T-helper 2 cell treated with Interferon-gamma antibody and Interleukin-4, amounts not matched to agents 5 μg/mL and 100 μg/mL, for 36 hours (primary cell): ENCODE data around the gene ZFYVE28.
A peak's percentile ranks its signal among the peaks of the same experiment; 100 is the strongest.

ENCODE experiments used
- DNase-seq: peaks from one replicate; pipeline ENCODE4 v3.0.0; 2021; ENCODE audit warnings: low spot score
- H3K27ac Mint-ChIP-seq: one replicate; pipeline ENCODE4 v1.8.0; 2021; ENCODE audit warnings: mild to moderate bottlenecking, mixed read lengths
- H3K27me3 Mint-ChIP-seq: one replicate; pipeline ENCODE4 v1.8.0; 2021; ENCODE audit warnings: low read depth, mixed read lengths
- H3K36me3 Mint-ChIP-seq: one replicate; pipeline ENCODE4 v1.8.0; 2021; ENCODE audit warnings: low read depth, mixed read lengths
- H3K4me1 Mint-ChIP-seq: one replicate; pipeline ENCODE4 v1.8.0; 2021; ENCODE audit warnings: low read depth, mixed read lengths
- H3K4me3 Mint-ChIP-seq: one replicate; pipeline ENCODE4 v1.8.0; 2022; ENCODE audit warnings: mild to moderate bottlenecking, moderate library complexity, mixed read lengths
- H3K9me3 Mint-ChIP-seq: one replicate; pipeline ENCODE4 v1.8.0; 2021; ENCODE audit warnings: mixed read lengths

ZFYVE28 gene

DNA sequence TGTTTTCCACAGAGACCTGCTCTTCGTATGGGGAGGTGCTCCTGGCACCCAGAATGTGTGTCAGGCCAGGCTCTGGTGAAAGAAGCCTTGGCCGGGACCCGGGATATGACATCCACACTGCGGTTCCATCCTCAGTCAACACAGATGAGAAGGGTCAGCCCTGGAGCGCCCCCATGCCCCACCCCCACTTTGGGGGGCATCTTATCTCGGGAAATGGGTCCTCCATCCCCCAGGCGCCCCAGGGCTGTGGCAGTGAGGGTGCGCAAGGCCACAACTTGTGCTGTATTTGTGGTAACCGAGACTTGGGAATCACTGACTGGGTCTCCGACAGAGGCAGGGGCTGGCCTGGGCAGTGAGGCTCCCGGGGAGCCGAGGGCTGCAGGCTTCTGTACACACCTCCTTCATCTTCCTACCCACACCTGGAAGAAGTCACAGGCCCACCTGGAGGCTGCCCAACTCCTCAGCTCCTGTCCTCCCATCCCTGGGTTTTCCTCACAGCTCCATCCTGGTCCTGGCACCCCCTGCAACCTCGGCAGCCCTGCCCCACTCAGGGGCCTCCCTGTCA lies 8.3 kb upstream of the ZFYVE28 start:
- H3K27me3 Mint-ChIP-seq = peaks cover 10% of the 10 kb centered on the region
- no peak for DNase-seq
- no peak overlapping the region for H3K27ac Mint-ChIP-seq
- no peaks in the 10 kb centered on the region for H3K36me3 Mint-ChIP-seq
- H3K4me1 Mint-ChIP-seq = no peaks in the 10 kb centered on the region
- no peak overlapping the region for H3K4me3 Mint-ChIP-seq
- no peaks in the 10 kb centered on the region for H3K9me3 Mint-ChIP-seq

DNA sequence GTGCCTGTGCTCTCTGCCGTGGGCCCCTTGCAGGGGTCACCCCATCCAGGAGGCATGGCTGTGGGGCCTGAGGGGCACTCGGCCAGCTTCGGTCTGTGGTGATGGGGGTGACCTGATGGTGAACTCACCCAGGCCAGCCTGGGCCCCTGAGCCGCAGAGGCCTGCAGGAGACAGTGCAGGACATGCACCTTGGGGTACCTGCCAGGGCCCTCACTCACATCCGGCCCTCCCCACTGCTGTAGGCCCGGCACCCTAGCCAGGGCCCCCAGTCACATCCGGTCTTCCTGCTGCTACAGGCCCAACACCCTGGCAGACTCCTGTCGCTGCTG lies 7.6 kb upstream of the ZFYVE28 start:
- H3K4me3 Mint-ChIP-seq = no peak overlapping the region
- DNase-seq = no peak
- H3K9me3 Mint-ChIP-seq = no peaks in the 10 kb centered on the region
- no peaks in the 10 kb centered on the region for H3K4me1 Mint-ChIP-seq
- no peak overlapping the region for H3K27ac Mint-ChIP-seq
- H3K27me3 Mint-ChIP-seq = peaks cover 17% of the 10 kb centered on the region
- H3K36me3 Mint-ChIP-seq = no peaks in the 10 kb centered on the region

DNA sequence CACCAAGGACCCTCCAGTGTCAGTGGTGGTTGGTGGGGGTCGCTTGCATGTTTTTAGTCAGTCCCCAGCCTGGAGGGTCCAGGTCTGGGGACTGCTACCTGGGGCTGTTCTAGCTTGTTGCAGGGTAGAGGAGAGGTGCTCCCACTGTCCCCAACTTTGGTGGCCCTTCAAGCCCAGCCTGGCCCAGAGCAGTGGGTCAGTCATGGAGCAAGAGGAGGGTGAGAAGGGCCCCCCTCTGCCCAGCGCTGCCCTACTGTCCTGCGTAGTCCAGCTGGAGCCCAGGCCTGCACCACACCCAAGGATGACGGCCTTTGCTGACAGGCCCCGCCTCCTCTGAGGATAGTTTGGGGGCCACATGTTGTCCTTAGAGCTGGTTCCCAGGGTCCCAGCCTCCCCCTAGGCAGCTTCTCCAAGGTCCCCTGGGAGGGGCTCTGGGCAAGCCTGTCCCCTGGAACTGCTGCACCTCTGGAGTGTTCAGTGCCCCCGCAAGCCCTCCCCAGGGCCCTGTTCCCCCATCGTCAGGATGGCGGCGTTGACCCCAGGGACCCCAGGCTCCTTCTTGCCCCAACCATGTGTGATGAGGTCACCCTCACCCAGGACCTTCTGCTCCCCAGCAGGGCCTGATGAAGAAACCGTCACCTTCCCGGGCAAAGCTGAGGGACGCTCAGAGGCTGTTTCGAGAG lies 7.1 kb upstream of the ZFYVE28 start:
- Mint-ChIP-seq H3K4me1 (no peaks in the 10 kb centered on the region), H3K9me3 (no peaks in the 10 kb centered on the region), H3K27me3 (peaks cover 22% of the 10 kb centered on the region), H3K36me3 (no peaks in the 10 kb centered on the region), H3K4me3 (no peak overlapping the region), H3K27ac (no peak overlapping the region)
- DNase-seq = no peak

DNA sequence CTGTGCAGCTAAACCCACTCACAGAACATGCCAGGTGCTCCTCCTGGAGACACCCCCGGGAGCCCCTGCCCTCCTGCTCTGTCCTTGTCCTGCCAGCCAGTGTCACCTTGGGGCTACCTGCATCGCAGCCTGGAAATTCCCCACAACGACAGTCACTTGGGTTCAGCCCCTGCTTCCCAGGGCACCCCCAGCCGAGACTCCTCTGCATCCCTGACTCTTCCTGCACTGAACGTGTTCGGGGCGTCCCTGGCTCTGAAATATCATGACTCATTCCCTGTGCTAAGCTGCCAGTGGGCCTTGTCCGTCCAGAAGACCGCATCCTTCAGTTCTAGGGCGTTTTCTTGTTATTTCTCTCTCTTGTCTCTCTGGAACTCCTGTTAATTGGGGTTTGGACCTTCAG lies 6.1 kb upstream of the ZFYVE28 start:
- Mint-ChIP-seq H3K4me1 (peaks cover 3% of the 10 kb centered on the region), H3K27me3 (peaks cover 32% of the 10 kb centered on the region), H3K4me3 (no peak overlapping the region), H3K36me3 (no peaks in the 10 kb centered on the region), H3K9me3 (no peaks in the 10 kb centered on the region), H3K27ac (no peak overlapping the region)
- no peak for DNase-seq

DNA sequence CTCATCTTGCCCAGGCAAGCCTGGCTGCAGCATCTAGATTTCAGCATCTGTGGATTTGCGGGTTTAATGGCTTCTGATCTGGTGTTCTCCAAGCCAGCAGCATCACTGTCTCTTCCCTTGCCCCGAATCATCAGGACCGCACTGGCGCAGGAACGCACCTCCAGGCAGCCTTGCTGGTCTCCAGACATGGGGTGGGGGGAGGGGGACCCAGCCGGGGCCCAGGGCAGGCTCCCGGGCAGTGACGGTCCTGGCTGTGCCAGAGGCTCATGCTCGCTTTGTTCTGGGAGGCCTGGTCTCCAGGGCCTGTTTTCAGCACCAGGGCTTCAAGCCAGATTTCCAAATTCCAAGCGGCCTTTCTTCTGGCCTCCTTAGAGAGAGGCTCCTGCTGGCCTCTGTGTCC lies 5.2 kb upstream of the ZFYVE28 start:
- DNase-seq = no peak
- Mint-ChIP-seq H3K27ac (no peak overlapping the region), H3K36me3 (no peaks in the 10 kb centered on the region), H3K4me1 (peaks cover 7% of the 10 kb centered on the region), H3K9me3 (no peaks in the 10 kb centered on the region), H3K27me3 (peaks cover 36% of the 10 kb centered on the region), H3K4me3 (no peak overlapping the region)

DNA sequence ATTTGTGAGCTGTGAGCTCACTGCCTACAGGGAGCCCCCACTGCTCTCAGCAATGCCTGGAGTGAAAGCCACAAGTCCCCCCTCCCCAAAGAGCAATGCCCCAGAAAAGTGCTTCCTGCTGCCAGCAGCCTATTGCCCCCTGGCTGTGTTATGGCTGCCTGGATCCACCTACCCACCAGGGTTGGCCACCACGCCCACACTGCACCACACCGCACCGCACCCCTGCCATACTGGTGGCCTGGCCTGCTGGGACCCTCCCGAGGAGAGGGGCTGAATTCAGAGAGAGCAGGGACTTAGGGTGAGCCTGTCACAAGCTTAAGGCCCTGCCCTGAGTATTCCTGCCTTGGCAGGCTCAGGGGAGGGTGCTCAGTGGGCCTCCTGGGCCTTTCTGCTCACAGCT lies 4.6 kb upstream of the ZFYVE28 start:
- no peaks in the 10 kb centered on the region for H3K9me3 Mint-ChIP-seq
- H3K4me1 Mint-ChIP-seq = peaks cover 7% of the 10 kb centered on the region
- H3K4me3 Mint-ChIP-seq = no peak overlapping the region
- no peaks in the 10 kb centered on the region for H3K36me3 Mint-ChIP-seq
- H3K27me3 Mint-ChIP-seq = peaks cover 35% of the 10 kb centered on the region
- no peak for DNase-seq
- H3K27ac Mint-ChIP-seq = no peak overlapping the region

DNA sequence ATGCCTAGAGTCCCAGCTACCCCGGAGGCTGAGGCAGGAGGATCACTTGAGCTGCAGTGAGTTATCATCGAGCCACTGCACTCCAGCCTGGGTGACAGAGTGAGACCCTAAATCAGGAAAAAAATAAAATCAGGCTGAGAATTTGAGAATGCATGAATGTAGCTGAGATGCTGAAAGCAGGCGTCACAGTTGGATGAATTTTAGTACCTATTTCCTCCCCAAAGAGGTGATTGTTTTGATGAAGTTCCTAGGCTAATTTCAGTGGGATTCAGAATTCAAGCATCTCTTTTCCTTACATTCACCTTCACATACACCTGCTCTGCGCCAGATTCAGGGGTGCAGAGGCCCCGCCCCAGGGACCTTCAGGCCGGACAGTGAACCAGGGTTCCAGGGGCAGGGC lies 3.5 kb upstream of the ZFYVE28 start:
- Mint-ChIP-seq H3K9me3 (no peaks in the 10 kb centered on the region), H3K36me3 (no peaks in the 10 kb centered on the region), H3K4me3 (no peak overlapping the region), H3K27ac (no peak overlapping the region), H3K27me3 (peaks cover 41% of the 10 kb centered on the region), H3K4me1 (peaks cover 7% of the 10 kb centered on the region)
- DNase-seq = no peak

DNA sequence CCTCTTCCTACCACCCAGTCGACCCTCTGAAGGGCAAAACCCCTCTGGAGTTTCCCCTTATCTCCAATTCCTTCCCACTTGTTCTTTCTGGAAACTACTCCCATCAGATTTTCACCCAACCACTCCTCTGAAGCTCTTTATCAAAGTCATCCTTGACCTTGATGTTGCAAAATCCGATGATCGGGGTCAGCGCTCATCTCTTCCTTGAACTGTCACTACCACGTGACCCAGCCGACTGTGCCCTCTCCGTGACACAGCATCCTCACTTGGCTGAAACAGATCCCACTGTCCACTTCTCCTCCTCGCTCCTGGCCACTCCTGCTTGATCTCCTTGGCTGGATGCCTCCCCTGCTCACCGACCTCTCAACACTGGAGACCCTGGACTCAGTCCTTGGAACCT lies 1.4 kb upstream of the ZFYVE28 start:
- no peak for DNase-seq

DNA sequence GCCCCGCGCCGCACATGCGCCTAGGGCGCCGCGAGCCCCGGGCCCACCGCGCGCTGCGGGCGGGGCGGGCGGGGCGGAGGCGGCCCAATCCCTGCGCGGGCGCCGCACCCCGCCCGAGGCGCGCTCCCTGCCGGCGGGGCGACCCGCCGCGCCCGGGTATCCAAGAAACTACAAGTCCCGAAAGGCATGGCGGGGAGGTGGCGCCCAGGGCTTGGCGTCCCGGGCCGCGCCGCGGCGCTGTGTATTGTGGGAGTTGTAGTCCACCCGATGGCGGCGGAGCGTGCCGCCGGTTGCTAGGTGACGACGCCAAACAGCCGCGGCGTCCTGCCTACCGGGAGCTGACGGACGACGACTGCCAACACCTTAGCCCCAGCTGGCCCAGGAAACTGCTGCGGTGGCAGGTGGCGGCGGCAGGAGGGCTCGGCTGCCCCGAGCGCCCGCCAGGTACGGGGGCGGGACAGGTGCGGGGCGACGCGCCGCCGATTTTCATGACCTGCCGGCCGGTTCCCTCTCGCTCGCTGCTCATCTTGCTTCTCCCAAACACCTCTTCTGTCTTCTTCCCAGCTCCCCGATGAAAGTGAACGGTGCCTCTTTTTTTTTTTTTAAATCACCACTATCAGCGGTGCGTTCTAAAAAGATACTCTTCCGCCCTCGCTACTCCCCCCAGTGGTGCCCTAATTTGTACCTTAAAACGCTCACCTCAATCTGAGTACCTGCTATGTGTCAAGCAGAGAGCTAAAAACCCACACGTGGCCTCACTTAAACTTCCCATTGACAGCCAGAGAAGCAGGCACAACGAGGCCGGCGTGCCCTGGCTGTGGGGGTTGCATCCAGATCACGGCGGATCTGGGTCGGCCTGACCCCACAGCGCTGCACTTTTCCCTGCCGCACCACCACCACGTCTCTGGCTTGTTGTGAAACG lies 466 bp upstream of the ZFYVE28 start, which contains the start of gene CFAP99:
Gene CFAP99 (plus strand): TSS at position 306 of the 922 bp plus-strand sequence.
- peak within 1 kb of the TSS; percentile 87 for H3K27ac Mint-ChIP-seq
- peak; percentile 93 for DNase-seq
- H3K4me1 Mint-ChIP-seq = peaks cover 27% of the 10 kb centered on the region
- no peaks in the 10 kb centered on the region for H3K9me3 Mint-ChIP-seq
- H3K36me3 Mint-ChIP-seq = peaks cover 5% of the 10 kb centered on the region
- peak within 1 kb of the TSS; percentile 89 for H3K4me3 Mint-ChIP-seq
- H3K27me3 Mint-ChIP-seq = peaks cover 54% of the 10 kb centered on the region

More for the DNA sequence above, 1.4 kb upstream of the ZFYVE28 start:
- no peaks in the 10 kb centered on the region for H3K9me3 Mint-ChIP-seq
- peak overlapping the region; percentile 50 for H3K27ac Mint-ChIP-seq
- H3K4me1 Mint-ChIP-seq = peaks cover 18% of the 10 kb centered on the region
- H3K27me3 Mint-ChIP-seq = peaks cover 54% of the 10 kb centered on the region
- peaks cover 5% of the 10 kb centered on the region for H3K36me3 Mint-ChIP-seq
- H3K4me3 Mint-ChIP-seq = peak overlapping the region; percentile 85

DNA sequence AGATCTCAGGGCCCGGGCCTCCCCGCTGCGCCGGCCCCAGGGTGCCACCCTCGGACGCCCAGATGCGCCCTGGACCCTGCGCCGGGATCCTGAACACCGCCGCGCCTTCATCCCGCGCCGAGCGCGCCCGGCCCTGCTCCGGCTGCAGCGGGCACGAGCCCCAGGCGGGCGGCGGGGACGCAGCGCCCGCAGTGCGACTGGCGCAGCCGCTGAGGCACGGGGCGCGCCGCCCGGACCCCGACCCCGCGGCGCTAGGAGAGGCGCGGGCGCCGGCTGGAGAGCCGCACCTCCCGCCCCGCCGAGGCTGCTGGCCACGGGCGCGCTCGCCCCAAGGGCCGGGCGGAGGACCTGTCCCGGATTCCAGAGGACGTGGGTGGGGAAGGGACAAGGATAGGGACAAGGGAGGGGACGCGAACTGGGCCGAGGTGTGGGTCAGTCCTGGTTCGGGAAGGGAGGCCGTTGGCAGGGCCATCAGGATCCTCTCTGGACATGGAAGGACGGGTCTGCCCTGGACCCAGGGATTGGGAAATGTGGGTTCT lies 1.1 kb downstream of the ZFYVE28 start:
- H3K27me3 Mint-ChIP-seq = peaks cover 51% of the 10 kb centered on the region
- H3K4me3 Mint-ChIP-seq = peak overlapping the region; percentile 89
- no peak overlapping the region for H3K27ac Mint-ChIP-seq
- H3K4me1 Mint-ChIP-seq = peaks cover 43% of the 10 kb centered on the region
- no peaks in the 10 kb centered on the region for H3K9me3 Mint-ChIP-seq
- no peak for DNase-seq
- peaks cover 5% of the 10 kb centered on the region for H3K36me3 Mint-ChIP-seq

DNA sequence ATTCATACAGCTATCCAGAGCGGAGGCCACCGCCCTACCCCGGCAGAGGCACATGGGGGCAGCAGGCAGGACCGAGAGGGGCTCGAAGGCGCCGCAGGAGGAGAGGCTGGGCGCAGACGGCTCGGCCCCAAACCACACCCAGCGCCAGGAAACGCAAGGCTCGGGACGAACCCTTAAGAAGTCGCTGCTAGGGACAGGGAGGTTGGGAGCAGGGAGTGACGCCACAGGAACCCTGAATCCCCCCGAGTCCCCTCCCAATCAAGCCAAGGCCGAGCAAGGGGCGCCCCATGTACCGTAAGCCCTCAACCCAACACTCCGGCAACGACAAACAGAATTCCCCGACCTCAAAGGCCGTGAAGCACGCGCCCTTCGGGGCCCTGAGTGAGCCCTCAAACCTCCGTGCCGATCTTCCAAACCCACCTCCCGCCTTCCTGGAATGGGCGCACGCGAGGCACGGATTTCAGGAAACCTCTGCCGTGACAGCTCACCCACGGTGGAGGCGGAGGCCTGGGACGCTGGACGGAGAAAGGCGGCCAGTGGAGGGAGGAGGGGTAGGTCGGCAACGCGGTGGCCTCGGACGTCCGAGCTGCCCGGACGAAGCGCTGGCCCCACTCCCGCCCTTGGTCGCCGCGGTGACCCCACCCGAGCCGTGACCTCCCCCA lies 1.8 kb downstream of the ZFYVE28 start:
- peaks cover 49% of the 10 kb centered on the region for H3K4me1 Mint-ChIP-seq
- peaks cover 46% of the 10 kb centered on the region for H3K27me3 Mint-ChIP-seq
- DNase-seq = no peak
- H3K27ac Mint-ChIP-seq = no peak overlapping the region
- H3K9me3 Mint-ChIP-seq = no peaks in the 10 kb centered on the region
- H3K36me3 Mint-ChIP-seq = peaks cover 5% of the 10 kb centered on the region
- peak overlapping the region; percentile 74 for H3K4me3 Mint-ChIP-seq

DNA sequence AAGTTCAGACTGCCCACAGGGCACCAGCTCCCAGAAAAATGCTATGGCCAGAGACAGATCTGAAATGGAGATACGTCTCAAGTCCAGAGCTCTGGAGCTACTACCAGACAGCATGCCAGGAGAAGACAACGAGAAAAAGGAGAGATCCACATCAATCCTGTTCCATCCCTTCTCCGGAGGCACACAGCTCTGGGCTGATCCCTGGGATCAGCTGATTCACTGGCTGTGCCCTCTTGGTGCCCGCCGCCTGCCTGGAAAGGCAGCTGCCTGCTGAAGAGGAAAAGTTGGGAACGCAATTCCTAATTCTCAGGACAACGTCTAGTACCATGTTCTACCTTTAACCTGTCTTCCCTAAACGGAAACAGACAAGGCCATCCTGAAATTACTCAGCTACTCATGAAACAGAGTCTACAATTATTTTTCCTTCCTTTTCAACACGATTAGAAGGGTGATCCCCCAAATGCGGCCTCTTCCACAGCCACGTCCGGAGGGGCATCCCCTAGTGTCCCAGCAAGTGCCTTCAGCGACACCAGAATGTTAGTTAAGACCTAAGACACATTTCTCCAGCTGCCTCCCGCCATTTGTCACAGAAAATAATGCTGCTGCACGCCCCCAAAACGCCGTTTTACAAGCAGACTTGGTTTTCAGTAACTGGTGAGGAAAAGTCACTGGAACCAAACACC lies 2.4 kb downstream of the ZFYVE28 start:
- Mint-ChIP-seq H3K27ac (no peak overlapping the region), H3K4me3 (peak overlapping the region; percentile 74), H3K4me1 (peaks cover 56% of the 10 kb centered on the region), H3K9me3 (no peaks in the 10 kb centered on the region), H3K36me3 (peaks cover 5% of the 10 kb centered on the region), H3K27me3 (peaks cover 39% of the 10 kb centered on the region)
- DNase-seq = no peak

DNA sequence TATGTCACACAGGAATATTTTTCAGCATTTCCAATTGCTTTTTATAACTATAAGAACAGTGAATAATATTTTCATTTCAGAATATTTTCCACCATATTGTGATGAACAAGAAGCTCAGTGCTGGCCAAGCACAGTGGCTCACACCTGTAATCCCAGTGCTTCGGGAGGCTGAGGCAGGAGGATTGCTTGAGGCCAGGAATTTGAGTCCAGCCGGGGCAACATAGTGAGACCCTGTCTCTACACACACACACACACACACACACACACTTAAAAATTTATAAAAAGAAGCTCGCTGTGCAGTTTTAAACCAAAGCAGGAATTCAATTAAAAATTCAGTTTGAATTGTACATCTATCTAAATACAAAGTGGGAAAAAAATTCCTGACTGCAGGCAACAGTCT lies 3.2 kb downstream of the ZFYVE28 start:
- Mint-ChIP-seq H3K4me3 (peak overlapping the region; percentile 3), H3K36me3 (peaks cover 5% of the 10 kb centered on the region), H3K27ac (no peak overlapping the region), H3K9me3 (no peaks in the 10 kb centered on the region), H3K4me1 (peaks cover 60% of the 10 kb centered on the region), H3K27me3 (peaks cover 31% of the 10 kb centered on the region)
- DNase-seq = no peak
